T-helper 2 cell treated with Interferon-gamma antibody and Interleukin-4, amounts not matched to agents 5 μg/mL and 100 μg/mL, for 36 hours (primary cell): Measurements from ENCODE around the gene KSR2.
A peak's percentile ranks its signal among the peaks of the same experiment; 100 is the strongest.
"Not testable (repeated sequence)": the region's sequence is repeated elsewhere in the genome, so short reads cannot be mapped to it uniquely, and the experiment has no call there.

Experiments used
- DNase-seq: peaks from one replicate; pipeline ENCODE4 v3.0.0; 2021; ENCODE audit warnings: low spot score
- H3K27ac Mint-ChIP-seq: one replicate; pipeline ENCODE4 v1.8.0; 2021; ENCODE audit warnings: mild to moderate bottlenecking, mixed read lengths
- H3K27me3 Mint-ChIP-seq: one replicate; pipeline ENCODE4 v1.8.0; 2021; ENCODE audit warnings: low read depth, mixed read lengths
- H3K36me3 Mint-ChIP-seq: one replicate; pipeline ENCODE4 v1.8.0; 2021; ENCODE audit warnings: low read depth, mixed read lengths
- H3K4me1 Mint-ChIP-seq: one replicate; pipeline ENCODE4 v1.8.0; 2021; ENCODE audit warnings: low read depth, mixed read lengths
- H3K4me3 Mint-ChIP-seq: one replicate; pipeline ENCODE4 v1.8.0; 2022; ENCODE audit warnings: mild to moderate bottlenecking, moderate library complexity, mixed read lengths
- H3K9me3 Mint-ChIP-seq: one replicate; pipeline ENCODE4 v1.8.0; 2021; ENCODE audit warnings: mixed read lengths

Gene KSR2

DNA sequence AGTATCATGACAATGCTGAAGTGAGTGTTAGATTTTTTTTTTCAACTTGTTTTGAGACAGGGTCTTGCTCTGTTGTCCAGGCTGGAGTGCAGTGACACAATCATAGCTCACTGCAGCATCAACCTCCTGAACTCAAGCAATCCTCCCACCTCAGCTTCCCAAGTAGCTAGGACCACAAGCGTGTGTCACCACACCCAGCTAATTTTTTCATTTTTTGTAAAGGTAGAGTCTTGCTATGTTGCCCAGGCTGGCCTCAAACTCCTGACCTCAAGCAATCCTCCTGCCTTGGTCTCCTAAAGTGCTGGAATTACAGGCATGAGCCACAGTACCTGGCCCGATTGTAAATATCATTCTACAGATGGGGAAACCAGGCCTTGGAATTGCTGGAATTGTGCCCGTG, 94.6 kb downstream of the KSR2 start:
- H3K4me3 Mint-ChIP-seq, H3K36me3 Mint-ChIP-seq, H3K9me3 Mint-ChIP-seq, H3K4me1 Mint-ChIP-seq, H3K27ac Mint-ChIP-seq, DNase-seq: not testable (repeated sequence)
- H3K27me3 Mint-ChIP-seq = peaks cover 14% of the 10 kb centered on the region

DNA sequence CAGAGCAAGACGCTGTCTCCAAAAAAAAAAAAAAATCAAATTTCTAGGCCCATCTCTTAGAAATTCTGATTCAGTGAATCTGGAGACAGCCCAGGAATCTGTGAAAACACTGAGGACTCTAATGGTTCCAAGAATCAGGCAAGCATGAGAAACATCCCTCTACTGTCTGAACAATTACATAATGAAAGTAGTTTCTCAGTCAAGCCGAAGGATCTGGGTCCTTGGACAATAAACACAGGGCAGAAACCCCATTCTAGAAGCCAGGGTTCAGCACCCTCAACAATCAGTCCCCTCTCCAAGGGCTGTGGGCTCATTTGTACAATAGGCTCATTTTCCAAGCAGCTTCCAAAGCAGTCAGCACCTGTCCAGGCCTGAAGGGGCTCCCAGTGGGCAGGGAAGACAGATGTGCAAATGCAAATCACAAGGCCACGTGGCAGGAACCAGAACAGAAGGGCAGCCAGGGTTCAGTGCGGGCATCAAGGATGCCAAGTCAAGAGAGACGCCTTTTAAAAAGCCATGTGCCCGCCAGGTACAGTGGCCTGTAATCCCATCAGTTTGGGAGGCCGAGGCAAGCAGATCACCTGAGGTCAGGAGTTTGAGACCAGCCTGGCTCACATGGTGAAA, 96.1 kb downstream of the KSR2 start:
- H3K4me3 Mint-ChIP-seq = no peak overlapping the region
- no peaks in the 10 kb centered on the region for H3K9me3 Mint-ChIP-seq
- H3K4me1 Mint-ChIP-seq = peaks cover 3% of the 10 kb centered on the region
- H3K36me3 Mint-ChIP-seq = no peaks in the 10 kb centered on the region
- no peak overlapping the region for H3K27ac Mint-ChIP-seq
- H3K27me3 Mint-ChIP-seq = peaks cover 10% of the 10 kb centered on the region
- no peak for DNase-seq

DNA sequence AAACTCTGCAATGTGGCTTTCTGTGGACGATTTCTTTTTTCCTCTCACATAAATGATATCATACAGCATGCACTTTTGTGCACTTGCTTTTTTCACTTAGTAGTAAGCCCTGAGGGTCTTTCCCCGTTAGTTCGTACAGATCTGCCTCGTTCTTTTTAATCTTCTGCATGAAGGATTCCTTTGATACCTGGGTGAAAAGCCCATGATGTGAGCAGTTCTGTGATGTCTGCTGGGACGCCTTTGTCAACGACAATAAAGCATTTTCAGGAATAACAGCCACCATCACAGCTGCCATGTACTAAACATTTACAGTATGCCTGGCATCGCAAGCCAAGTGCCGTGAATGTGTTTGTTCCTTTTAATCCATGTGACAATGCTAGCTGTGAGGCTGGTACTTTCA, 99.2 kb downstream of the KSR2 start:
- no peak for DNase-seq
- Mint-ChIP-seq H3K4me3 (no peak overlapping the region), H3K9me3 (no peaks in the 10 kb centered on the region), H3K27me3 (no peaks in the 10 kb centered on the region), H3K36me3 (no peaks in the 10 kb centered on the region), H3K4me1 (no peaks in the 10 kb centered on the region), H3K27ac (no peak overlapping the region)

DNA sequence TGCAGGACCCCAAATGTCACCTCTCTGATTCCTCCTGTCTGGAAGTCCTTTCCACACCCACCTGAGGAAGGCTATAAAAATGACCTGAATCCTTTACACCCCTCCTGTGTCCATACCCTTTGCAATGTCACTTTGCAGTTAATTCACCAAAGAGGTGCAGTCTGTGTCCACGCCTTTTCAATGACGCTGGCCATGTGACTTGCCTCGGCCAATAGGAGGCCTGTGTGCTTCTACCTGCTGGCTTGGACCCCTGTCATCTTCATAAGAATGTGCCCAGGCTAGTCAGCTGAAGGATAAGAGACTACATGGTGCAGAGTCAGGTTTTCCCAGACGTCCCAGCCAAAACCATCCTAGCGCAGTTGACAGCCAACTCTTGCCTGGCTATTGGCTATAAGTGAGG, 101.4 kb downstream of the KSR2 start:
- Mint-ChIP-seq H3K27me3 (no peaks in the 10 kb centered on the region), H3K27ac (no peak overlapping the region), H3K36me3 (no peaks in the 10 kb centered on the region), H3K4me1 (no peaks in the 10 kb centered on the region), H3K9me3 (no peaks in the 10 kb centered on the region), H3K4me3 (no peak overlapping the region)
- DNase-seq = no peak

DNA sequence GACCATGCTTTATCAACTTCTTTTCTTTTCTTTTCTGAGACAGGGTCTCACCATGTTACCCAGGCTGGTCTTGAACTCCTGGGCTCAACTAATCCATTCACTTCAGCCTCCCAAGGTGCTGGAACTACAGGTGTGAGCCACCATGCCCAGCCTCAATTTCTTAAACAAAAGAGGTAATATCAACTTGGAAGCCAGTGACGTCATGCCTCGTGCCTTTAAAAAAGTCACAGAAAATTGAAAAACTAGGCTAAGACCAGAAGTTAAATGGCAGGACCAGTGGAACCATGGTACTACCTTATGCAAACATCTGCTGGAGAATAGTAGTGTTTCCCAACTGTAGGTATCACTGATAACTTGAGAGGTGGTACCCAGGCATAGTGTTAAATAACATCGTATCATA, 103.3 kb downstream of the KSR2 start:
- Mint-ChIP-seq H3K27me3 (no peaks in the 10 kb centered on the region), H3K4me1 (no peaks in the 10 kb centered on the region), H3K36me3 (no peaks in the 10 kb centered on the region)

DNA sequence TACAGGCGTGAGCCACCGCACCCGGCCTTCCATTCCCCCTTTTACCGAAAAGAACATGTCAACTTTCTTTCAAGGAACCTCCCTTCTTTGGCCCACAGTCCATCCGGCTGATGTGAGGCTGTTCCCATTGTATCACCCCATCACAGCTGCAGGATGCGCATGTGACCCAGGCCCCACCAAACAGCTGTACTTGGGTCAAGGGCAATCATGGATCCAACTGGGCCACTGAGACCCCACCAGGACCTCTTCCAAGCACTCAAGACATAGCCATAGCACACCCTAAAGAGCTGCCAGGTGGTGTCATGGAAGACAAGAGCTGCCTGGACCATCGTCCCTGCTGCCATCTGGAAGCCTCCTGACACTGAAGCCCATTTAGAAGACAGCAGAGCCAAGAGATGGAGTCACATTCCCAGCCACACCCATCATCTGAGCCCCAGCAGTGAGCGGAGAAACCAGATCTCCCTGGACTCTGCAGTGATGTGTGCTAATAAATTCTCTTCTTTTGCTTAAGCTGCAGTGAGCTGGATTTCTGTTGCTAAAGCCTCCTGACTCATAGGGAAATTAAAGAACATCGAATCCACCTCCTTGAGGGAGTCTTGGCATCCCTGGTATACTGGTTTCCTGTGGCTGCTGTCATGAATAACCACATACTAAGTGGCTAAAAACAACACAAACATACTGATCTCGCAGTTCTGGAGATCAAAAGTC, 105.6 kb downstream of the KSR2 start:
- Mint-ChIP-seq H3K27me3 (no peaks in the 10 kb centered on the region), H3K27ac (no peak overlapping the region), H3K9me3 (no peaks in the 10 kb centered on the region), H3K4me3 (no peak overlapping the region), H3K36me3 (no peaks in the 10 kb centered on the region), H3K4me1 (no peaks in the 10 kb centered on the region)
- DNase-seq = no peak

More for the DNA sequence above, 103.3 kb downstream of the KSR2 start:
- H3K9me3 Mint-ChIP-seq = no peaks in the 10 kb centered on the region
- DNase-seq = no peak
- H3K4me3 Mint-ChIP-seq = no peak overlapping the region
- H3K27ac Mint-ChIP-seq = no peak overlapping the region

DNA sequence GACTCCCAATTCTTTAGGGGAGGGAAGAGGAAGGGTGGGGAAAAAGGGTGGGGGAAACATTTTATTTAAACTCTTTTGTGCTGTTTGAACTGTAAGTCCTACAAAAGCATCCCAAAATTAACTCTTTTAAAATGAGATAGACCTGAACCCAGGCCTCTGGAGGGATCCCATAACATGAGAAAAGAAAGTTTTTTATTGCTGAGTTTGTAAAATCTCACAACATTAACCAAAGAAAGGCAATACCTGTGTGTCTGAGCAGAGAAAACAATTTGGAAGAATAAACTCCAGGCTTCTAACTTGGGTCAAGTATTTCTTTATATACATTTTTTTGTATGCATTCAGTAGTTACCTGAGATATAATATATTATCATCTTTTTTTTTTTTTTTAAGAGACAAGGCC, 107.1 kb downstream of the KSR2 start:
- no peaks in the 10 kb centered on the region for H3K27me3 Mint-ChIP-seq
- H3K27ac Mint-ChIP-seq = no peak overlapping the region
- H3K9me3 Mint-ChIP-seq = no peaks in the 10 kb centered on the region
- no peak overlapping the region for H3K4me3 Mint-ChIP-seq
- peaks cover 2% of the 10 kb centered on the region for H3K4me1 Mint-ChIP-seq
- DNase-seq = no peak
- no peaks in the 10 kb centered on the region for H3K36me3 Mint-ChIP-seq

DNA sequence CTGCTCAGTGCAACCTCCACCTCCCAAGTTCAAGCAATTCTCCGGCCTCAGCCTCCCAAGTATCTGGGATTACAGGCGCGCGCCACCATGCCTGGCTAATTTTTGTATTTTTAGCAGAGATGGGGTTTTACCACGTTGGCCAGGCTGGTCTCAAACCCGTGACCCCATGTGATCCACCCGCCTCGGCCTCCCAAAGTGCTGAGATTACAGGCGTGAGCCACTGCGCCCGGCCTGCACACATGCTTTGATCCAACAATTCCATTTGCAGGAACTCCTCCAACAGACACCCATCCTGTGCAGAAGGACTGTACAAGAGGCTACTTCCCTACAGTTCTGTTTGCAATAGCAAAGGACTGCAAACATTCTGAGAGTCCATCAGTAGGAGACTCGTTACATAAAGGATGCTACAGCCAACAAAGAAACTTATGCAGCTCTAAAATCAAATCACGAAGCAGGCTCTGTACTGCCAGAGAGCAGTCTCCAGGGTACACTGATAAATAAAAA, 108.0 kb downstream of the KSR2 start:
- not testable (repeated sequence) for H3K4me3 Mint-ChIP-seq, H3K27me3 Mint-ChIP-seq, H3K36me3 Mint-ChIP-seq, H3K27ac Mint-ChIP-seq, H3K9me3 Mint-ChIP-seq, H3K4me1 Mint-ChIP-seq, DNase-seq

DNA sequence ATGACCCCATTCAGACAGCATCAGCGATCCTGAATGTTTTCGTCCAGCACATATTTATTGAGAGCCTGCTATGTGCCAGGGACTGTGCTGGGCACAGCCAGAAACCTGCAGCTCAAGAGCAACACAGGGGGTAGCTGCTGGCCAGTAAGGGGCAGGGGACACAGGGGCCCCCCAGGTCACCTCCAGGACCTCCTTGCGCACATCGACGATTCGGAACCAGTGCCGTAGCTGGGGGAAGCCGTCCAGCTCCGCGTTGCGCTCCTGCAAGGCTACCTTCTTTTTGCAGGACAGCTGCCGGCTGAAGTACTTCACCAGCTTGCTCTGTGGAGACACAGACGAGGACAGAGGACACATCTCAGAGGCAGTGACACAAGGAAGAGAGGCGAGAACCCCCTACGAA, 108.7 kb downstream of the KSR2 start:
- Mint-ChIP-seq H3K9me3 (no peaks in the 10 kb centered on the region), H3K27me3 (no peaks in the 10 kb centered on the region), H3K4me1 (peaks cover 2% of the 10 kb centered on the region), H3K36me3 (no peaks in the 10 kb centered on the region), H3K4me3 (no peak overlapping the region), H3K27ac (no peak overlapping the region)
- no peak for DNase-seq

DNA sequence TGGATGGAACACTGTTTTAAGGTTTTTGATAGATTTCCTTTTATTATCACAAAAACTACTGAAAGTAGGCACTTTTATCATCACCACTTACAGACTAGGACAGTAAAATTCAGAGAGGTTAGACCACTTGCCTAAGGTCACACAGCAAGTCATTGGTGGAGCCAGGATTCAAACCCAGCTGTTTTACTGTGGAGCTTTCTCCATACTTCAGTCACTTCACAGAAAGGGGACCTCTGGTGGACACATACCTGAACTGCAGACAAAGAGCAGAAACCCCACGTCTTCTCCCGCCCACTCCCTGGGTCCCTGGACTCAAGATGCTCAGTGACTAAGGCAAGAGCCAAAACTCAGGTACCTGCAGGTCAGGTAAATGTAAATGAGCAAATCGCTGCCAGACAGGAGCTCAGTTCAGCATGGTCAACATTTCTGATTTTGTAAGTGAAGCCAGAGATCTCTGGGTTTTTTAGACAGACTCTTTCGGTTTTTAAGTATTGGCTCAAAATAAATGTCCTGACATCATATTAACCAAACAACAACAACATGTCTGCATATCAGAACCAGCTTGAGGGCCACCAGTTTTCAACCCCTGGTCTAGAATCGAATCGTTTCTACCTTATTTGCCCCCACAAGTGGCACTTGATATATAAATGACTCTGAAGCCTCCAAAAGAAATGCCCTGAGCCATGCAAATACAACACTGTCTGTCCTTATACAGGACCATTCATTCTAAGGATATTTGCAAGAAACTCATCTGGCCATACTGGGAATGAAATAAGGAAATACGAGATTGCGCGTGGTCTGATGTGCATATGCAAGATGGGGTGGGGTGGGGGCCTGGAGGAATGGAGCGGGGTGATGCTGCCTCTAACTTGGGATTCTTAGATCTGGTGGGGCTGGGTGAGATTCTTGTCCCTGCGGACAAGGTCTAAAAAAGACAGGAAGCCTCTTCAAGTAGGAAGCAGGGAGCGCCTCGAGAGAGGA, 110.9 kb downstream of the KSR2 start:
- peaks cover 5% of the 10 kb centered on the region for H3K9me3 Mint-ChIP-seq
- DNase-seq = peak; percentile 49
- no peaks in the 10 kb centered on the region for H3K27me3 Mint-ChIP-seq
- no peak overlapping the region for H3K4me3 Mint-ChIP-seq
- no peaks in the 10 kb centered on the region for H3K36me3 Mint-ChIP-seq
- peaks cover 2% of the 10 kb centered on the region for H3K4me1 Mint-ChIP-seq
- H3K27ac Mint-ChIP-seq = no peak overlapping the region

DNA sequence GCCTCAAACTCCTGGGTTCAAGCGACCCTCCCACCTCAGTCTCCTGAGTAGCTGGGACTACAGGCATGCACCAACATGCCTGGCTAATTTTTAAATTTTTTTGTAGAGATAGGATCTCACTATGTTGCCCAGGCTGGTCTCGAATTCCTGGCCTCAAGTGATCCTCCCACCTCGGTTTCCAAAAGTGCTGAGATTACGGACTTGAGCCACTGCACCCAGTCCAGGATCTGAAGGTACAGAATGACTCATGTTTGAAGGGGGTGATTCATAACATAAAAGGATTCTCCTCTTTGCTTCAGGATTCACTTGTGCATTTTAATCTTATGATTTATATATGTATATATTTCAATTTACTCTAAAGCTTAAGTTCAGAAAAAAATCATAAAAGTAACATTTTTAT, 111.7 kb downstream of the KSR2 start:
- H3K27me3 Mint-ChIP-seq, DNase-seq, H3K9me3 Mint-ChIP-seq, H3K27ac Mint-ChIP-seq, H3K4me3 Mint-ChIP-seq, H3K36me3 Mint-ChIP-seq, H3K4me1 Mint-ChIP-seq: not testable (repeated sequence)

DNA sequence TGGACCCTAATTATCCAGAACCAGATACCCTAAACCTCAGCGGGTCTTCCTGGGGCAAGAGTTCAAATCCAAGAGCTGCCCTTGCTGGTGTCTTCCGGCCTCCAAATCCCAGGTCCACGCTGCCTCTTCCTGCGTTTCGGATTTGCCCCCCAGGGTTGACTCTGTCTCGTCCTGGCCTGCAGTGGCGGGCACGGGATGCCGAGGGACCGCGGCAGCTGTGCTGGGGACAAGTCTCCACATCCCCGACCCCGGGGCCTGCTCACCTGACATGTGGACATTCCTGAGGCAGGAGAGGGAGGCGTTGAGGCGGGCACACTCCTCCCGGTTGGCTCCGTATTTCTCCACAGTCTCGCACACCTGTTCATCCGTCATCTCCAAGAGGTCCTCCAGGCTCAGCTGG, 113.6 kb downstream of the KSR2 start:
- no peak overlapping the region for H3K4me3 Mint-ChIP-seq
- H3K27ac Mint-ChIP-seq = no peak overlapping the region
- peaks cover 2% of the 10 kb centered on the region for H3K4me1 Mint-ChIP-seq
- no peak for DNase-seq
- H3K9me3 Mint-ChIP-seq = peaks cover 5% of the 10 kb centered on the region
- H3K36me3 Mint-ChIP-seq = no peaks in the 10 kb centered on the region
- H3K27me3 Mint-ChIP-seq = no peaks in the 10 kb centered on the region

DNA sequence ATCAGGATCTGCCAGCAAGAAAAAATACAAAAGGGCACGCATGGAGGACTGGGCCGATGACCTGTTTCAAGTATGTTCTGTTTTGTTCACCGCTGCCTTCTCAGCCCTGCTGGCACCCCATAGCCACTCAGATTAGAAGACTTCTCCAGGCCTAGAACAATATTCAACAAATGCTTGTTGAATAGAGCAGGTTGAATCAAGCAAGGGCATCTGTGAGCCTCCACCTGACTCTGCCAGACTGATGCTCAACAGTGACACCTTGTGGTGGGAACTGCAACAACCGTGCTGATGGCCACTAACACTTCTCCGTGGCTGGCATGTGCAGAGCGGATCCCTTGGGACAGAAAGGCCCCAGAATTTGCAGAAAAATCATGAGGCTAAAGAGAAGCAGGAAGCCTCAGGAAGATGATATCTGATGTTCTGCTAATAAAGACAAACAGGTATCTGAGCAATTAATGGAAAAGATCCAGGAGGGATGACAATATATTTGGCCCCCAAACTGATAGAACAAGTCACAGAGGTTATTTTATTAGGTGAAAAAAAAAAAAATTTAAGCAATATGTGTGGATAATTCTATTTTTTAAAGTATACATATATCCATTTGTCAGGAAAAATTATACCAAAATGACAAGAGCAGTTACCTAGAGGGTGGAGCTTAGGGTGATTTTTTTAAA, 114.3 kb downstream of the KSR2 start:
- Mint-ChIP-seq H3K27me3 (no peaks in the 10 kb centered on the region), H3K27ac (no peak overlapping the region), H3K9me3 (peaks cover 5% of the 10 kb centered on the region), H3K36me3 (no peaks in the 10 kb centered on the region), H3K4me3 (no peak overlapping the region), H3K4me1 (peaks cover 2% of the 10 kb centered on the region)
- DNase-seq = peak; percentile 25
